GM12874 (cell line): ENCODE measurements around the gene IDH3B.

Source experiments
- TF ChIP-seq, protein P1 (sequence below): IDR thresholded peaks from 2 replicates; pipeline ENCODE4 v1.5.1; 2011; ENCODE audit warnings: low read depth, mild to moderate bottlenecking, control low read depth, low read length, moderate library complexity; ENCODE audit not compliant: insufficient read depth

Gene IDH3B

DNA sequence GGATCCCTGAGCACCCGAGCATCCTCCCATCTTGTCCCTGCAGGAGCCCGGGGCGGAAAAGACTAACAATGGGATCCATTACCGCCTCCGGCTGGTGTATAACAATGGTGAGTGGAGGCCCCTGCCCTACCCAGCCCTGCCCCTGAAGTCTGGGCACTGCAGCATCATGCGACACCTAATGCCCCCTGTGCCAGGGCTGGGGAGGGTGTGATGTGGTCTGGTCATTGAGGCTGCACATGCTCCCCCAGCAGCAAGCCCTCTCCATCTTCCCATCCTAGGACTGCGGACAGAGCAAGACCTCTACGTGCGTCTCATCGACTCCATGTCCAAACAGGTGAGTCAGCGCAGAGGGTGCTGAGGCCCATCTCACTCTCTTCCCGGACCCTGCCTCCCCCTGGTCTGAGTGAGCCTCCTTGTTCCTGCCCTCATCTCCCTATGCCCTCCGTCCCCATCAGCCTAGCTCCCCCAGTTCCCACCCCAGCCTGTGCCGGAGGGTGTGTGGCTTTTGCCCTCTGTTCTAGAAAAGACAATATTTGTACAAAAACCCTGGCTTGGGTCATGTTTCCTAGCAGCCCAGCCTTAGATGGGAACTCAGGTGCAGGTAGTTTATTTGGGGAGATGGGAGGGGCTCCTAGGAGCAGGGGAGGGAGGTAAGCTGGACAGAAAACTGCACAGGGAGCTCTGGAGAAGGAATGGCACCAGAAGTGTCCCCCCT is 42.1 kb upstream of the IDH3B start:
- TF ChIP-seq, protein P1, sequence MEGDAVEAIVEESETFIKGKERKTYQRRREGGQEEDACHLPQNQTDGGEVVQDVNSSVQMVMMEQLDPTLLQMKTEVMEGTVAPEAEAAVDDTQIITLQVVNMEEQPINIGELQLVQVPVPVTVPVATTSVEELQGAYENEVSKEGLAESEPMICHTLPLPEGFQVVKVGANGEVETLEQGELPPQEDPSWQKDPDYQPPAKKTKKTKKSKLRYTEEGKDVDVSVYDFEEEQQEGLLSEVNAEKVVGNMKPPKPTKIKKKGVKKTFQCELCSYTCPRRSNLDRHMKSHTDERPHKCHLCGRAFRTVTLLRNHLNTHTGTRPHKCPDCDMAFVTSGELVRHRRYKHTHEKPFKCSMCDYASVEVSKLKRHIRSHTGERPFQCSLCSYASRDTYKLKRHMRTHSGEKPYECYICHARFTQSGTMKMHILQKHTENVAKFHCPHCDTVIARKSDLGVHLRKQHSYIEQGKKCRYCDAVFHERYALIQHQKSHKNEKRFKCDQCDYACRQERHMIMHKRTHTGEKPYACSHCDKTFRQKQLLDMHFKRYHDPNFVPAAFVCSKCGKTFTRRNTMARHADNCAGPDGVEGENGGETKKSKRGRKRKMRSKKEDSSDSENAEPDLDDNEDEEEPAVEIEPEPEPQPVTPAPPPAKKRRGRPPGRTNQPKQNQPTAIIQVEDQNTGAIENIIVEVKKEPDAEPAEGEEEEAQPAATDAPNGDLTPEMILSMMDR: no peak

DNA sequence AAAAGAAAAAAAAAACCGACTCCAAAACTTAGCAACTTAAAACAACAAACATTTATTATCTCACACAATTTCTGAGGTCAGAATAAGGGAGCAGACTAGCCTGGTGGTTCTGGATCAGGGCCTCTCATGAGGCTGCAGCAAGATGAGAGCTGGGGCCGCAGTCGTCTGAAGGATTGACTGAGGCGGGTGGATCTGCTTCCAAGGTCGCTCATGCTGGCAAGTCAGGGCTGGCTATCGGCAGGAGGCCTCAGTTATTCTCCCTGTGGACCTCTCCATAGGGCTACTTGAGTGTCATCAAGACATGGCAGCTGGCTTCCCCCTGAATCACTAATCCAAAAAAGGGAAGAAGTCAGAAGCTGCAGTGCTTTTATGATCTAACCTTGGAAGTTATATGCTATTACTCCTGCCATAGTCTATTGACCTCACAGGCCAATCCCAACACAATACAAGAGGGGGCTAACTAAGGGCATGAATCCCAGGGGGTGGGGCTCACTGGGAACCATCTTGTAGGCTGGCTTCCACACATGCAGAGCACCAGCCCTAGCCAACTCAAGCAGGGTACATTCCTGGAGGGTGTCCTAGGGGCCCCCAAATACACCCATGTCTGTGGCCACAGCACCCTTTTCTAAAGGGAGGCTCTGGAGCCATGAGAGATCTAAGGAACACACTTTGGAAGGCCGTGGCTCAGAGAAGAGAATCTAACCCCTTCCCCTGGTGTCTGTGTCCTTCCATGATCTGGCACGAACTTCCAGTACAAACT is 39.9 kb upstream of the IDH3B start:
- TF ChIP-seq, protein P1: no peak

DNA sequence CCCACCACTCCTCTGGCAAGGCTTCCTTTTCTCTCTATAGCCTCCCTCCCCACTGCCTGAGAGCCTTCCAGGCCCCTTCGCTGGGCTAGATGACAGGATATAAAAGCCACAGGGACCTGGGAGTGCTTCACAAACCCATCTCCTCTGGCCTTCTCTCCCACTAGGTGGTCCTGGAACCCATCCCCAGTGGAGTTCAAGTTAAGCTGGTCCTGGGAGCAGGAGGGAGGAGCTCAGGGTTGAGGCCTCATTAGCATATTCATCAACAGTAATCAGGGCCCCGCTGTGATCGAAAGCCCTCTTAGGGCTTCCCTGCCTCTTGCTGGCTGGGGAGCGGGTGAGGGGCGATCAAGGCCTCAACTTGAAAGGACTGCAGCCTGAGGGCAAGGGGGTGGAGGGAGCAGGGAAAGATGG is 37.7 kb upstream of the IDH3B start:
- TF ChIP-seq, protein P1: no peak

DNA sequence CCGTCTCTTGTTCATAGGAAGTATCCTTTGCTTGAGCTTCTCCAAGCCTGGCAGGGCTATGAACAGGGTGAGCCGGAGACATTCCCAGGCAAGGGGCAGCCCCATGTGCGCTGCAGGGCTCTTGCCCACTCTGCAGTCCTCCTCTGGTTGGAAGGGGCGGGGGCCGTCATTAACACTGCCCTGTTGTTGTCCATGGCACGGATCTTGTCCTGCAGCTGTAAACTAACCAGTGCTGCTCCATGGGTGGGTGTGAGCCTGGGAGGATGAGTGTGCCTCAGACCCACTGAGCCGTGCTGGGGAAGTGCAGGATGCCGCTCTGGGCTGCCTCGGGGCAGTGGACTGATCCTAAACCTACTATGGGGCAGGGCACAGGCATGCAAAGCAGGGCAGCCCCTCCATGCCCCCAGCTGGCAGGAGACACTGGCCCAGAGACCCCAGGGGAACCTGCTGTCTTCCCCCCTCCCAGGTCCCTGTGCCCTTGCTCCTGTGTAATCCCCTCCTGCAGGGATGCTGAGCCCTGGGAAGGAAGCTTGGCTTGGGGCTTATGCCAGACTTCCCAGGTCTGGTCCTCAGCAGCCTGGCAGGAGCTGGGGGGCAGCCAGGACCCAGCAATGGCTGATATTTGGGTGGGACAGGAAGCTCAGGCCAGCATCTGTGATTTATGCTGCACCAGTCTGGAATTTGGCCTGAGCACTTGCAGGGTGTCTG is 37.1 kb upstream of the IDH3B start:
- TF ChIP-seq, protein P1: no peak

DNA sequence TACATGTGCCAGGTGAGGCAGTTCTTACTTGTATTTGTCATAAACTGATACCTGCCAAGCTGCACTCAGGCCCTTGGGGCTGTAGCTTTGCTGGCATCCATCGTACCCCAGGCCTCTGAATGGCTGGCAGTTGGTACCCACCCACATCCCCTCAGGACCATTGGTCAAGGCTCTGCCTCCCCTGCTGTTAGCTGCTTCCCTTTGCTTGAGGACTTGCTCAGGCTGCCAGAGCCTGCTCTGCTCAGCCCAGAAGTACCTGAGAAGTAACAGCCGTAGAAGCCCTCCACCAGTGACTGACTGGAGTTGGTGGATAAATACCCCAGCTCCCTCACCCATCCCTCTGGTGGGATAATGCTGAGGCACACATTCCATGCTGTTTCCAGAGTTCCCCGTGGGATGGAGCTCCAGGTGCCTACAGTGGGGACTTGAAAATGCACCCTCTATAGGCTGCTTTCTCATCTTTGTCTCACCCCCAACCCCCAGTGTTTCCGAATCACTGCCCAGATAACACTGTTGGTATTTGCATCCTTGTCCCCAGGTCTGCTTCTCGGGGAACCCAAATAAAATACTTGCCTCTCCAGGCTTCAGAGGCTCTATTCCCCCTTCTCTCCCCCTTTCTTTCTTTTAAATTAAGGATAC is 35.9 kb upstream of the IDH3B start:
- TF ChIP-seq, protein P1: no peak

DNA sequence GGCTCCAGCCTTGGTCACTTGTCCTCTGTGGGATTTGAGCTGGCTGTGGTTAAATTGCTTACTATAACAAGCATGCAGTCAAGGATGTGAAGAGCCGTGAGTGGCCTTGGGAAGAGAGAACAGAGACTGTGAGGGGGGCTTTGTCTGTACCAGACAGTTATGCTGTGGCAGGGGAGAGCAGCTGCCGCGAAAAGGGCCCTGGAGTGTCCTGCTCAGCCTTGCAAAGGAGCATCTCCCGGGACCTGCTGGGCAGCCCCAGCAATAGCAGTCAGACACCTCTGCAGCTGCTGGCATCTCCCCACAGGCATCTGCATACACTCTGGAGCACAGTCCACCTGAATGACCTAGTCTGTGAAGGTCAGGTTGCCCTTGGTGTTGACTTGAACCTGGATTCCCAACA is 34.9 kb upstream of the IDH3B start:
- TF ChIP-seq, protein P1: no peak

DNA sequence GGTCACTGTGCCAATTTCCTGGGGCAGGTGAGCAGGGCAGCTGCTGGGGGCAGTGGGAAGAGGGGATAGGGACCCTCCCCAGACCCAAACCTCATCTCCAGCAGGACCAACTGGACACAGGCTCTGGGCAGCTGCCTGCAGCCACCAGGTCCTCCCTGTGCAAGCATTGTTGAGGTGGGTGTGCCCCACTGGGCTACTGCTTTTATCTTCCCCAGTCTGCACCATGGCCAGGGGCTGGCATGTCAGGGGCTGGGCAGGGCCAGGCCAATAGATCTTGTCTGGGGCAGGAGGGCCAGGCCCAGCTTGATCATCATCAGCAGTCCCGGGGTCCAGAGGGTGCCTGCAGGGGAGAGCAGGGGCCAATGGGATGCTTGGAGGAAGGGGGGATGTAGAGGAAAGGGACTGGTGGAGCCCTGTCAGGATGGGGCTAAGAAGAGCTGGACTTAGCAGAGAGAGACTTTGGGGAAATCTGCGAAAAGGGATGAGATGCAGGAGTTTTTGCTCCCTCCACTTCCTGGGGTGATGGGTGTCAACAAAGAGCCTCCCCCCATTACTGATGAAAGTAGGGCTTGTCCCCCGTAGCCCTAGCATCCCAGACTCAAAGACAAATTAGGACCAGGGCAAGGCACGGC is 34.3 kb upstream of the IDH3B start:
- TF ChIP-seq, protein P1: no peak
